HL-60/S4 (cell line): ENCODE measurements around the gene RANBP17.
"Not testable (repeated sequence)": the region's sequence is repeated elsewhere in the genome, so short reads cannot be mapped to it uniquely, and the experiment has no call there.

ENCODE experiments used
- in situ Hi-C: fragments of 300-500 bp; cut with MboI; formaldehyde crosslinking; loops from 2 replicates; pipeline ENCODE4 v1.14.3; 2022; ENCODE audit warnings: low sequenced_read_pairs

Gene RANBP17

DNA sequence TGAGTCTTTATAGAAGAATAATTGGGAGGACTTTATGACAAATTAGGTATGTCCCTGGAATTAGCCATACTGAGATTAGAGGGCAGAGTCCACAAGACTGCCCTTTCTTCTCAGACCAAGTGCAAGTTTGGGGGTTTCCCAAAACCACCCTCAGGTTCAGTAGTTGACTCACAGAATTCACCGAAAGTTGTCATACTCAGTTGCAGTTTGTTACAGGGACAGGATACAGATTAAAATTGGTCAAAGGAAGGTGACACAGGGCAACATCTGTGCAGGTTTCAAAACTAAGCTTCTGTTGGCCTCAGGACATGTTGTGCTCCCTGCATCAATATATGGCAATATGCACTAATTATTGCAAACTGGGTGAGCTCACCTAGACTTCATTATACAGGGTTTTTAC is 3.8 kb downstream of the RANBP17 start:
- in situ Hi-C loops = no loop called here

- in situ Hi-C loops = no loop called here
These were observed 6.0 kb downstream of the RANBP17 start for GRCh38 chr5:170867825-170868224.

GRCh38 chr5:170870390-170870789 is 8.6 kb downstream of the RANBP17 start:
- in situ Hi-C loops = not testable (repeated sequence)

- in situ Hi-C loops = no loop called here
These were observed 12.2 kb downstream of the RANBP17 start for GRCh38 chr5:170874017-170874416.

DNA sequence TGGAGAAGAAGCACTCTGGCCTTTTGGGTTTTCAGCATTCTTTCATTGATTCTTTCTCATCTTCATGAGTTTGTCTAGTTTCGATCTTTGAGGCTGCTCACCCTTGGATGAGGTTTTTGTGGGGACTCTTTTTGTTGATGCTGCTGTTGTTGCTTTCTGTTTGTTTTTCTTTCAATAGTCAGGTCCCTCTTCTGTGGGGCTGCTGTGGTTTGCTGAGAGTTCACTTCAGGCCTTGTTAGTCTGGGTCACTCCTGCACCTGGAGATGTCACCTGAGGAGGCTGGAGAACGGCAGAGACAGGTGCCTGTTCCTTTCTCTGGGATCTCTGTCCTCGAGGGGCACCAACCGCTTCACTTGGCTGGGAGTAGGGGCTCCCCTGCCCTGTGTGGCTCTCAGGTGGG is 14.0 kb downstream of the RANBP17 start:
- in situ Hi-C loops = no loop called here

DNA sequence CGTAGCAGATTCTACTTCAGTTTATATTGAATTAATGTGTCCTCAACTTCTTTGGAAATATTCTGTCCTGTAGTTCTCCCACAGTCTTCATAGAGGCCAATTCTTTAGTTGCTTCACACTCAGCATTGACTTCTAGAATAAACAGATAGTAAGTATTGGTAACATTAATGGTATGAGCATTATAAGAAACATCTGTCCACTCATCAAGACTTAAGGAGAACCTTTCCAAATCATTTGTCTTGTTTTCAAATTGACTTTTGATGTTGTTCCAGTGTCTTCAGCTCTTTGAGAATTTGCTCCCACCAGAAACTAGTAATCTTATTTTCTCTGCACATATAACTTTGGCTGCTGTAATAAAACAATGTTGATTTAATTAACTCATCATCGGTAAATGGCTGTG is 18.3 kb downstream of the RANBP17 start:
- in situ Hi-C loops = no loop called here

DNA sequence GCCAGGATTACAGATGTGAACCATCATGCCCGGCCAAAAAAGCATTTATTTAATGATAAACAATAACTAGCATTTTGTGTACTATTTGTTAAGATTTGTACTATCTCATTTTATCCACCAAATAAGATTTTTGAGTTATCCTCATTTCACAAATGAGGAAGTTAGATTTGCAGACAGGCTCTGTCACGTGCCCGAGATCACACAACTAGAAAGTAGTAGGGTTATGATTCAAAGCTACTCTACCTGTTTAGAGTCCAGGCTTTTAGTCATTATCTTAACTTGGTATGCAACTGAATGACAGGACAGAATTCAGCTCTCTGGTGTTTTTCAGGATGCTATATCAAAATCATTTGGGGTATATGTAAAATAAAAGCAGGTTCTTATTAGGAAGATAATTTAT is 20.5 kb downstream of the RANBP17 start:
- in situ Hi-C loops = no loop called here

DNA sequence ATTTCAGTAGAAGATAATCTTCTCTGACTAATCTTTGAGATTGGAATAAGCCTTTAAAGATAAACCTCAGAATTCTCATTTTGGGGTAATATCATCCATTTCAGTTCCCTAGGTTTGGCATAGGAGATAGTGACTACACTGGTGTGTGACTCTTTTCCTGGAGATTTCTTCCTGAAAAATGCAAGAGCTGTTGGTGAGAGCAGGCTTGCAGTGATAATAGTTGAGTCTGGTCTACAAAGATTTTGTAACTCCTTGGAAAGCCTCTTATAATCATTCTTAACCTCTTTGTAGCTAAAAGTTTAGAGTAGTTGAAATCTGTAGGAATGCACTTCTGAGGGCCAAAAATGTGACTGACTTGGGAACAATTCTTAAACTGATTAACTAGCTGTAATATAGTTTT is 23.4 kb downstream of the RANBP17 start:
- in situ Hi-C loops = no loop called here

DNA sequence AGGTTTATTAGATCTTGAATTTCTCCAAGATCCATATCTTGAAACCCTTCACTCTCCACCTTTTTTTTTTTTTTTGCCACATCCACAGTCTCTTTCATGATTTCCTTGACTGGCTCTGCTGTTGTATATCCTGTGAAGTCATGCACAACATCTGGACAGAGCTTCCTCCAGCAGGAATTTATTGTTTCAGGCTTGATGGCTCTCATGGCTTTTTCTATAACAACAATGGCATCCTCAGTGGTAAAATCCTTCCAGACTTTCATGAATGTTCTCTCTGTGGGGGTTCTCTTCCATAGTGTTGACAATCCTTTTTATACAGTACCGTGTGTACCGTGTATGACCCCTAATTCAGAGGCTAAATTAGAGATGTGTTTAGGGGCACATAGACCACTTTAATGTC is 24.0 kb downstream of the RANBP17 start:
- in situ Hi-C loops = no loop called here

DNA sequence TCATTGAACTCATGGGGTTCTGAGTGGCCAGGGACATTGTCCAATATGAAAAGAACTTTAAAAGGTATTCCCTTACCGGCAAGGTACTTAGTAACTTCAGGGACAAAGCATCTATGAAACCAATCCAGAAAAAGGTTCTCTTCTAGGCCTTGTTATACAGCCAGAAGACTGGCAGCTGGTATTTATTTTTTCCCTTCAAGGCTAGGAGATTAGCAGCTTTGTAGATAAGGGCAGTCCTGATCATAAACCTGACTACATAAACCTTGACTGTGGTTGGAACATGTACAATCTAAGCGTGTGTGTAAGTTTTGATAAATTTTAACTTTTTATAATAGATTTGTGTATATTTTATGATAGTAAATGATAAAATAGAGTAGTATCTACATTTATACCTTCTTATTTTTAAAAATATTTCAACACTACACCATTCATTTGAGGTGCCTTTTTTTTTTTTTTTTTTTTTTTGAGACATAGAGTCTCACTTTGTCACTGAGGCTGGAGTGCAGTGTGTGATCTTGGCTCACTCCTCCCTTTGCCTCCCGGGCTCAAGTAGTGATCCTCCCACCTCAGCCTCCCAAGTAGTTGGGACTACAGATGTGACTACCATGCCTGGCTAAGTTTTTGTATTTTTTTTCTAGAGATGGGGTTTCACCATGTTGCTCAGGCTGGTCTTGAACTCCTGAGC is 24.5 kb downstream of the RANBP17 start:
- in situ Hi-C loops = no loop called here

- in situ Hi-C loops = no loop called here
These were observed 30.4 kb downstream of the RANBP17 start for GRCh38 chr5:170892196-170892595.

DNA sequence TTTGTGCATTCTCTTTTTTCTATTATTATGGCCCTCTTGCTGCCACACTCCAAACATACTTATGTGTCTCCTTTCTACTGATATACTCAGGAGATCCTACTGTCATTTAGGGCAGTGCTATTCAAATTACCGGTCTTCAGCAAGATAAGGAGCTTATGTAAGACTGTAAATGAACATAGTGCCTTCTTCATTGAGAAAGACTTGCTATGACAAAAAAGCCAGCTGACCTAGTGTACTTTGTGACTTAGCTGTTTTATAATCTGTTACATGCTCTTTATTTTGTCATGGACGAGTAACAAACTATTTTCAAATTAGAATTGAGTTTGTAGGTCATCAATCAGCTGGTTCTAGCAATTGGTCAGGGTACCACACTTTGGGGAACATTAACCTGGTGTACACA is 32.8 kb downstream of the RANBP17 start:
- in situ Hi-C loops = no loop called here

DNA sequence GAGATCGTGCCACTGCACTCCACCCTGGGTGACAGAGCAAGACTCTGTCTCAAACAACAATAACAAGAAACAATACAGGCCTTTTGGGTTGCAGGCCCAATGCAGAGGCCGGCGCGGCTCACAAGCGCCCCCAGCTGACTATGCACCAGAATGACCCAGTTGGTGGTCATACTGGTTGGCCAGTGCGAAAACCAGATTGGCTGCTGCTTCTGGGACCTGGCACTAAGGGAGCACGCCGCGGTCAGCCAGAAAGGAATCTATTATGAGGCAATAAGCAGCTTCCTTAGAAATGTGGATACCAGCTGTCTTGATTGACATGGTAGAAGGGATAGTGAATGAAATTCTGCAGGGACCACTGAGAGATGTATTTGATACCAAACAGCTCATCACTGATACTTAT is 35.0 kb downstream of the RANBP17 start:
- in situ Hi-C loops = no loop called here

DNA sequence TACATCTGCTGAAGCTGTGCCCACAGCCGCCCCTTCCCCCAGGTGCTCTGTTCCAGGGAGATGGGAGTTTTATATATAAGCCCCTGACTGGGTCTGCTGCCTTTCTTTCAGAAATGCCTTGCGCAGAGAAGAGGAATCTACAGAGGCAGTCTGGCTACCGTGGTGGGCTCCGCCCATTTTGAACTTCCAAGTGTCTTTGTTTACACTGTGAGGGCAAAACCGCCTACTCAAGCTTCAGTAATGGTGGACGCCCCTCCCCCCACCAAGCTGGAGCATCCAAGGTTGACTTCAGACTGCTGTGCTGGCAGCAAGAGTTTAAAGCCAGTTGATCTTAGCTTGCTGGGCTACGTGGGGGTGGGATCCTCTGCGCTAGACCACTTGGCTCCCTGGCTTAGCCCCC is 41.3 kb downstream of the RANBP17 start:
- in situ Hi-C loops = no loop called here

DNA sequence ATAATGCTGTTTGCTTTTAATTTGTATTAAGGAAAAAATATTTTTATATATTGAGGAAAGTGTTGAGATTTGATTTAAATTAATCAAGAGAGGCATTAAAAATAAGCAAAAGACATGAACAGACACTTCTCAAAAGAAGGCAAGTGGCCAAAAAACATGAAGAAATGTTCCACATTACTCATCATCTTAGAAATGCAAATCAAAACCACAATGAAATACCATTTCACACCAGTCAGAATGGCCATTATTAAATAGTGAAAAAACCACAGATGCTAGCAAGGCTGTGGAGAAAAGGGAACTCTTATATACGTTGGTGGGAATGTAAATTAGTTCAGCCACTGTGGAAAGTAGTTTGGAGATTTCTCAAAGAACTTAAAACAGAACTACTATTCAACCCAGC is 45.9 kb downstream of the RANBP17 start:
- in situ Hi-C loops = no loop called here

- in situ Hi-C loops = no loop called here
These were observed 51.8 kb downstream of the RANBP17 start for GRCh38 chr5:170913573-170913972.

- in situ Hi-C loops = no loop called here
These were observed 55.3 kb downstream of the RANBP17 start for GRCh38 chr5:170917113-170917512.

GRCh38 chr5:170920196-170920595 is 58.4 kb downstream of the RANBP17 start:
- in situ Hi-C loops = no loop called here

DNA sequence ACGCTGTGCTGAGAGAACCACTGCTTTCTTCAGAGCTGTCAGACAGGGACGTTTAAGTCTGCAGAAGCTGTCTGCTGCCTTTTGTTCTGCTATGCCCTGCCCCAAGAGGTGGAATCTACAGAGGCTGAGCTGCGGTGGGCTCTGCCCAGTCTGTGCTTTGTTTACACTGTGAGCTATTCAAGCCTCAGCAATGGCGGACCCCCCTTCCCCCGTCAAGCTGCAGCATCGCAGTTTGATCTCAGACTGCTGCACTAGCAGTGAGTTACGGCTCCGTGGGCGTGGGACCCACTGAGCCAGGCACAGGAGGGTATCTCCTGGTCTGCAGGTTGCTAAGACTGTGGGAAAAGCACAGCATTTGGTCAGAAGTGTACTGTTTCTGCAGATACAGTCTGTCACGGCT is 60.5 kb downstream of the RANBP17 start:
- in situ Hi-C loops = not testable (repeated sequence)

- in situ Hi-C loops = no loop called here
These were observed 62.2 kb downstream of the RANBP17 start for GRCh38 chr5:170923910-170924620.

- in situ Hi-C loops = not testable (repeated sequence)
These were observed 73.9 kb downstream of the RANBP17 start for GRCh38 chr5:170935534-170936218.

DNA sequence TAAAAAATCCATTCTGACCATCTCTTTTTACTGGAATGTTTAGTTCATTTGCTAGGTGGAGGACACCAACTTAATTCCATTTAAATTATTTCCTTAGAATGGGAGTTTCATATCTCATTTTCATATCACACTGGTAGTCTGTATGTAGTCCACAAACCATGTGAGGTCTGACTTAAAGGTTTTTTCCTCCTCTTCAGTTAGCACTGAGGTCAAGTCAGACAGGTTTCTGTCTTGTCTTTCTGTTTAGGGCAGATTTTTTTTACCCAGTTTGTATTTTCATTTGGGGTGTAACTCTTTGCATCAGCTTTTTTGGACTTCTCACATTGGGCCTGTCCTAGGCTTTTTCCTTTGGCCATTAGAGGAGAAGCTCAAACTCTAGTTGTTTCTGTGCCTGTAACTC is 75.3 kb downstream of the RANBP17 start:
- in situ Hi-C loops = no loop called here
